Panc1 (cell line): ENCODE measurements around the gene FMNL3. TPM values are rescaled to one million over a fixed set of nuclear protein-coding genes. Genes with fewer than 3 reads are reported as not detected.
A peak's percentile ranks its signal among the peaks of the same experiment; 100 is the strongest.

Source experiments
- ATAC-seq: fragments of 200-7000 bp; cut with Tn5 transposase; 2 replicates; pipeline ENCODE4 v1.9.1; 2020; ENCODE audit warnings: mild to moderate bottlenecking, moderate library complexity
- BruUV-seq: library from RNA; stranded (reverse); fragments of 400-500 nt; replicated peaks from 2 replicates; lab custom pipeline; 2021; lab: Mats Ljungman, UMichigan
- CTCF ChIA-PET: fragments of 300-600 bp; sonication (Branson Sonifier 250); formaldehyde crosslinking; loops from one replicate; lab custom pipeline; 2022; ENCODE audit warnings: antibody characterized with exemption; lab: Charles Lee
- POLR2A ChIA-PET: fragments of 300-600 bp; sonication (Branson Sonifier 250); formaldehyde crosslinking; loops from one replicate; lab custom pipeline; 2022; ENCODE audit warnings: antibody characterized with exemption; lab: Charles Lee
- DNase-seq: peaks from one replicate; pipeline ENCODE4 v3.0.0-alpha.2; 2010; ENCODE audit warnings: low read depth, low spot score
- H3K27ac ChIP-seq: 2 replicates; pipeline ENCODE4 v1.5.1; 2011; ENCODE audit warnings: mild to moderate bottlenecking, low read length, inconsistent platforms
- H3K27me3 ChIP-seq: fragments of 200-500 bp; sonication (Bioruptor generic); 2 replicates; pipeline ENCODE4 v1.6.0; 2014; ENCODE audit warnings: low read length, inconsistent platforms; ENCODE audit not compliant: control insufficient read depth, insufficient read depth
- H3K36me3 ChIP-seq: fragments of 200-500 bp; sonication (Bioruptor generic); 2 replicates; pipeline ENCODE4 v1.5.1; 2014; ENCODE audit warnings: inconsistent platforms, mild to moderate bottlenecking, low read length, moderate library complexity; ENCODE audit not compliant: control insufficient read depth, insufficient read depth
- H3K4me1 ChIP-seq: 2 replicates; pipeline ENCODE4 v1.5.1; 2011; ENCODE audit warnings: inconsistent platforms, mild to moderate bottlenecking, low read length, moderate library complexity; ENCODE audit not compliant: control insufficient read depth, insufficient read depth
- H3K4me3 ChIP-seq, 2 experiments: 2 replicates each; pipeline ENCODE4 v1.5.1; 2011 to 2012; ENCODE audit warnings: low read depth in 2 of 2, low read length in 2 of 2, mild to moderate bottlenecking in 2 of 2, inconsistent platforms in 1 of 2, moderate library complexity in 1 of 2
- H3K9me3 ChIP-seq: fragments of 200-500 bp; sonication (Bioruptor generic); 2 replicates; pipeline ENCODE4 v1.5.1; 2014; ENCODE audit warnings: low read depth, mild to moderate bottlenecking, inconsistent platforms, low read length, moderate library complexity; ENCODE audit not compliant: control insufficient read depth, insufficient read depth
- POLR2AphosphoS5 ChIP-seq: IDR thresholded peaks from 2 replicates; pipeline ENCODE4 v1.6.1; 2012; ENCODE audit warnings: mild to moderate bottlenecking, low read depth, low read length, moderate library complexity
- SIN3A ChIP-seq: IDR thresholded peaks from 2 replicates; pipeline ENCODE4 v1.6.1; 2012; ENCODE audit warnings: low read depth, mild to moderate bottlenecking, low read length, moderate library complexity, borderline replicate concordance; ENCODE audit not compliant: insufficient read depth
- TCF7L2 ChIP-seq: IDR thresholded peaks from 2 replicates; pipeline ENCODE4 v1.6.1; 2011; ENCODE audit warnings: mild to moderate bottlenecking, low read depth, low read length, inconsistent platforms
- in situ Hi-C: cut with HindIII; loops from 2 replicates; pipeline ENCODE4 v1.10.0; 2016; ENCODE audit warnings: low sequenced_read_pairs, low pct_unique_long_range_greater_than_20kb
- intact Hi-C: fragments of 100-400 bp; cut with micrococcal nuclease; formaldehyde crosslinking; loops from one replicate; pipeline ENCODE4 v1.10.0; 2022; ENCODE audit not compliant: unreplicated experiment
- total RNA-seq: library from RNA; stranded (reverse); gene quantifications from one replicate; pipeline ENCODE4 v1.2.1, GENCODE V29; 2021; ENCODE audit not compliant: unreplicated experiment
- TF ChIP-seq, protein P1 (sequence below): fragments of 450-650 bp; IDR thresholded peaks from 2 replicates; pipeline ENCODE4 v1.5.1; 2017; ENCODE audit warnings: mild to moderate bottlenecking
- TF ChIP-seq, protein P2 (sequence below), 2 experiments: IDR thresholded peaks; 2 replicates each; pipeline ENCODE4 v1.6.1; 2011 to 2012; ENCODE audit warnings: low read depth in 2 of 2, control low read depth in 1 of 2, low read length in 1 of 2, mild to moderate bottlenecking in 1 of 2, moderate library complexity in 1 of 2; ENCODE audit not compliant: insufficient read depth in 1 of 2

FMNL3 gene
- total RNA-seq, 1 experiment from 2014 or later: 25.7 TPM

DNA sequence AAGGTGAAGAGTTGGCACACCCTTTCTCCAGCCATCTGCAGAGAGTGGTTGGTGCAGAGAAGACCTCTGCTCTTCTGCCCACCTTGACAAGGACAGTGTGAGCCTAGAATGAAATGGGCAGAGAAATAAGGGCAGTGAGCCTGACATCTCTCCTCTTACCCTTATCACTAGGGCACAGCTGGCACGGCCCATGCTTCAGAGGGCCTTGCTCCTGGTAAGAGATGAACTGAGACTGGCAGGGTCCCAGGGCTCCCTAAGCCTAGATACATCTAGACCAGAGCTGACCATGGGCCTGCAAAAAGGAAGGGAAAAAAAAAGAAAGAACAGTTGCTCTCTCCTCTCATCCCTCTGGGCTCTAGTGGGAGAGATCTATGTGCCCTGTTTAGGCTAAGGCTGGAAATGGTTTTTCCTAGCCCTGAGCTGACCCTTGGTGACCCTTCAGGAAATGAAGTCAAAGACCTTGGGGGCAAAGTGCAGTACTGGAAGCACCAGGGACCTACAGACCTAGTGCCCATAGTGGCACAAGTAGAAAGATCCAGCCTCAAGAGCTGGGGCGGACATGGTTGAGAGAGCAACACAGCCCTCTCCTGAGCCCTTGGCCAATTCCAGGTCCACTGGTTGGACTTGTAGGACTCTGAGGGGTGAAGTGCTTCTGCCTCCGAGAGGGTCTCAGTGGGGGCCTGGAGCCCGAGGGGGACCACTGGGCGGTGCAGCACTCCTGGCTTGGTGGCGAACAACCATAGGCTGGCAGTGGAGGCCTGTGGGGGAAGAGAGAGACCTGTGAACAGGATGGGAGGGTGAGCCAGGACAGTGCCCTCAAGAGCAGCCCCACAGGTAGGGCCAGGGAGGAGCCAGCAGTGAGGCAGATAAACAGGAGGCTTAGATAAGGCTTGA, 61.8 kb downstream of the FMNL3 start:
- H3K36me3 ChIP-seq: peaks cover 10% of the 10 kb centered on the region
- peaks cover 3% of the 10 kb centered on the region; the same call in 1 of the 2 replicates for H3K4me1 ChIP-seq
- H3K4me3 ChIP-seq: no peak overlapping the region
- CTCF ChIA-PET: interaction anchor here (0.6 to 1.0 kb wide), 6 partner anchors 40 to 309 kb away, joined by 3 to 9 read pairs (median 4); partner anchors contain the start of genes C1QL4 and FAM186B
- intact Hi-C loops: loop anchor here (10.0 kb wide), 1 partner anchor 99 kb away; the partner anchor contains the start of gene TMBIM6
- in situ Hi-C loops: no loop called here
- BruUV-seq: no TSS peak
- TF ChIP-seq, protein P1, sequence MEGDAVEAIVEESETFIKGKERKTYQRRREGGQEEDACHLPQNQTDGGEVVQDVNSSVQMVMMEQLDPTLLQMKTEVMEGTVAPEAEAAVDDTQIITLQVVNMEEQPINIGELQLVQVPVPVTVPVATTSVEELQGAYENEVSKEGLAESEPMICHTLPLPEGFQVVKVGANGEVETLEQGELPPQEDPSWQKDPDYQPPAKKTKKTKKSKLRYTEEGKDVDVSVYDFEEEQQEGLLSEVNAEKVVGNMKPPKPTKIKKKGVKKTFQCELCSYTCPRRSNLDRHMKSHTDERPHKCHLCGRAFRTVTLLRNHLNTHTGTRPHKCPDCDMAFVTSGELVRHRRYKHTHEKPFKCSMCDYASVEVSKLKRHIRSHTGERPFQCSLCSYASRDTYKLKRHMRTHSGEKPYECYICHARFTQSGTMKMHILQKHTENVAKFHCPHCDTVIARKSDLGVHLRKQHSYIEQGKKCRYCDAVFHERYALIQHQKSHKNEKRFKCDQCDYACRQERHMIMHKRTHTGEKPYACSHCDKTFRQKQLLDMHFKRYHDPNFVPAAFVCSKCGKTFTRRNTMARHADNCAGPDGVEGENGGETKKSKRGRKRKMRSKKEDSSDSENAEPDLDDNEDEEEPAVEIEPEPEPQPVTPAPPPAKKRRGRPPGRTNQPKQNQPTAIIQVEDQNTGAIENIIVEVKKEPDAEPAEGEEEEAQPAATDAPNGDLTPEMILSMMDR: no peak
- TF ChIP-seq TCF7L2: no peak
- TF ChIP-seq SIN3A: no peak
- TF ChIP-seq, protein P2, sequence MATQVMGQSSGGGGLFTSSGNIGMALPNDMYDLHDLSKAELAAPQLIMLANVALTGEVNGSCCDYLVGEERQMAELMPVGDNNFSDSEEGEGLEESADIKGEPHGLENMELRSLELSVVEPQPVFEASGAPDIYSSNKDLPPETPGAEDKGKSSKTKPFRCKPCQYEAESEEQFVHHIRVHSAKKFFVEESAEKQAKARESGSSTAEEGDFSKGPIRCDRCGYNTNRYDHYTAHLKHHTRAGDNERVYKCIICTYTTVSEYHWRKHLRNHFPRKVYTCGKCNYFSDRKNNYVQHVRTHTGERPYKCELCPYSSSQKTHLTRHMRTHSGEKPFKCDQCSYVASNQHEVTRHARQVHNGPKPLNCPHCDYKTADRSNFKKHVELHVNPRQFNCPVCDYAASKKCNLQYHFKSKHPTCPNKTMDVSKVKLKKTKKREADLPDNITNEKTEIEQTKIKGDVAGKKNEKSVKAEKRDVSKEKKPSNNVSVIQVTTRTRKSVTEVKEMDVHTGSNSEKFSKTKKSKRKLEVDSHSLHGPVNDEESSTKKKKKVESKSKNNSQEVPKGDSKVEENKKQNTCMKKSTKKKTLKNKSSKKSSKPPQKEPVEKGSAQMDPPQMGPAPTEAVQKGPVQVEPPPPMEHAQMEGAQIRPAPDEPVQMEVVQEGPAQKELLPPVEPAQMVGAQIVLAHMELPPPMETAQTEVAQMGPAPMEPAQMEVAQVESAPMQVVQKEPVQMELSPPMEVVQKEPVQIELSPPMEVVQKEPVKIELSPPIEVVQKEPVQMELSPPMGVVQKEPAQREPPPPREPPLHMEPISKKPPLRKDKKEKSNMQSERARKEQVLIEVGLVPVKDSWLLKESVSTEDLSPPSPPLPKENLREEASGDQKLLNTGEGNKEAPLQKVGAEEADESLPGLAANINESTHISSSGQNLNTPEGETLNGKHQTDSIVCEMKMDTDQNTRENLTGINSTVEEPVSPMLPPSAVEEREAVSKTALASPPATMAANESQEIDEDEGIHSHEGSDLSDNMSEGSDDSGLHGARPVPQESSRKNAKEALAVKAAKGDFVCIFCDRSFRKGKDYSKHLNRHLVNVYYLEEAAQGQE (IDR thresholded peaks at IDR 0.05; ENCODE audit: insufficient read depth in 1 of 2, low read depth in 2 of 2, low read length in 1 of 2): no peak
- TF ChIP-seq POLR2AphosphoS5: no peak
- no peak overlapping the region for H3K27ac ChIP-seq
- POLR2A ChIA-PET: interaction anchor here (0.6 kb wide), 1 partner anchor 23 kb away, joined by 5 read pairs; no protein-coding TSS in a partner anchor
- H3K27me3 ChIP-seq: no peaks in the 10 kb centered on the region
- no peak for ATAC-seq
- no peaks in the 10 kb centered on the region for H3K9me3 ChIP-seq
- DNase-seq: no peak

DNA sequence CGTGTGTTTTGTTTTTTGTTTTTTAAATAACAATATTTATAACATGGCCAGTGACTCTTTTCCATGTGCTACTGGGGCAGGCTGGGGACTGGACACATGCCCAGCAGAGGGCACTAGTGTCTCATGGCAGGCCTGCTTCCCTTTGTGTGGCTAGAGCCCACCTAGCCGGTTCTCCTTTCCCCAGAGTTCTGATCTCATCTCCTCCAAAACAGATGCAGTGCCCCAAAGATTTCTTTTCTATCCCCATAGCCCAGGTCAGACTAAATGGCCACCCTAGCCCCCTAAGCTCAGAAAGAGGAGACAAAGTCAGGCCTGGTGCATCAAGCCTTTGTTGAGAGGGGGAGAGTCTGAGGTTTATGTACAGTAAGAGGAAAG, 62.6 kb downstream of the FMNL3 start:
- Histone ChIP-seq H3K27ac (no peak overlapping the region), H3K4me1 (peaks cover 3% of the 10 kb centered on the region; the same call in 1 of the 2 replicates), H3K4me3 (no peak overlapping the region), H3K36me3 (peaks cover 10% of the 10 kb centered on the region), H3K9me3 (no peaks in the 10 kb centered on the region), H3K27me3 (no peaks in the 10 kb centered on the region)
- DNase-seq: no peak
- ATAC-seq: peak; percentile 83
- TF ChIP-seq, protein P2 (IDR thresholded peaks at IDR 0.05; ENCODE audit: insufficient read depth in 1 of 2, low read depth in 2 of 2, low read length in 1 of 2): no peak
- TF ChIP-seq POLR2AphosphoS5 (no peak), SIN3A (no peak), TCF7L2 (no peak)
- TF ChIP-seq, protein P1: peak; percentile 95
- ChIA-PET POLR2A (no interaction called here), CTCF (interaction anchor here (0.6 to 1.0 kb wide), 4 partner anchors 42 to 62 kb away, joined by 3 to 9 read pairs (median 6); no protein-coding TSS in a partner anchor)
- in situ Hi-C loops: no loop called here
- intact Hi-C loops: loop anchor here (10.0 kb wide), 1 partner anchor 100 kb away; the partner anchor contains the start of gene TMBIM6
- BruUV-seq: TSS peak; percentile 74
